ENCODE data around the gene RPL7A. TPM values are rescaled to one million over a fixed set of nuclear protein-coding genes. Genes with fewer than 3 reads are reported as not detected.

The RPL7A gene
- total RNA-seq, 6 experiments from 2014 or later: 529 to 851 (median 616) TPM

DNA sequence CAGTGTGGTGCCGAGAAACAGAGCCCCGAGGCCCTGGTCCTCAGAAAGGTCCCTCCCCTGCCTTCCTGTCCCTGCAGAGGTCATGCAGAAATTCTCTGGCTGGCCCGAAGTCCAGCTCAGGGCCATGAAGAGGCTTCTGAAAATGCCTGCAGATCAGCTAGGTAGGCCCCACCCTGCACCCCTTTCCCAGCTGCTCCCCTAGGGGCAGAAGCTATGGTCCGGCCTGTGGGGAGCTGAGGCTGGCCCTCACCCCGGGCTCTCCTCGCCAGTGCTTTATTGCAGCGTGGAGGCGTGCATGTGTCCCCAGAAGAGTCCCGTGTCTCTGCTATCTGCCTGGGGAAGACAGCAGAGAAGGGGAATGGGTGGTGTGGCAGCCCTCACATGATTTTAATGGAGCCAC is 49.9 kb downstream of the RPL7A start:
- no CpG with 5 or more reads among the region's 9 CpGs for WGBS (ENCODE audit: insufficient coverage, low coverage, low lambda C conversion rate, missing lambda C conversion rate)
- no peaks in the 10 kb centered on the region for H3K4me1 ChIP-seq
- intact Hi-C loops (cut with DNase I): loop anchor here in 1 of 2 donors (10.0 kb wide), 1 partner anchor 213 kb away; no protein-coding TSS in a partner anchor
- H3K36me3 ChIP-seq: no peaks in the 10 kb centered on the region
- H3K27me3 ChIP-seq: no peaks in the 10 kb centered on the region
- no peaks in the 10 kb centered on the region for H3K9me3 ChIP-seq
- H3K4me3 ChIP-seq: no peak overlapping the region
- no peak for DNase-seq
- no peak for ATAC-seq
- H3K27ac ChIP-seq: no peak overlapping the region
- TF ChIP-seq, protein P1, sequence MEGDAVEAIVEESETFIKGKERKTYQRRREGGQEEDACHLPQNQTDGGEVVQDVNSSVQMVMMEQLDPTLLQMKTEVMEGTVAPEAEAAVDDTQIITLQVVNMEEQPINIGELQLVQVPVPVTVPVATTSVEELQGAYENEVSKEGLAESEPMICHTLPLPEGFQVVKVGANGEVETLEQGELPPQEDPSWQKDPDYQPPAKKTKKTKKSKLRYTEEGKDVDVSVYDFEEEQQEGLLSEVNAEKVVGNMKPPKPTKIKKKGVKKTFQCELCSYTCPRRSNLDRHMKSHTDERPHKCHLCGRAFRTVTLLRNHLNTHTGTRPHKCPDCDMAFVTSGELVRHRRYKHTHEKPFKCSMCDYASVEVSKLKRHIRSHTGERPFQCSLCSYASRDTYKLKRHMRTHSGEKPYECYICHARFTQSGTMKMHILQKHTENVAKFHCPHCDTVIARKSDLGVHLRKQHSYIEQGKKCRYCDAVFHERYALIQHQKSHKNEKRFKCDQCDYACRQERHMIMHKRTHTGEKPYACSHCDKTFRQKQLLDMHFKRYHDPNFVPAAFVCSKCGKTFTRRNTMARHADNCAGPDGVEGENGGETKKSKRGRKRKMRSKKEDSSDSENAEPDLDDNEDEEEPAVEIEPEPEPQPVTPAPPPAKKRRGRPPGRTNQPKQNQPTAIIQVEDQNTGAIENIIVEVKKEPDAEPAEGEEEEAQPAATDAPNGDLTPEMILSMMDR (IDR thresholded peaks at IDR 0.05): no peak
- no peak for TF ChIP-seq POLR2A (IDR thresholded peaks at IDR 0.05)

DNA sequence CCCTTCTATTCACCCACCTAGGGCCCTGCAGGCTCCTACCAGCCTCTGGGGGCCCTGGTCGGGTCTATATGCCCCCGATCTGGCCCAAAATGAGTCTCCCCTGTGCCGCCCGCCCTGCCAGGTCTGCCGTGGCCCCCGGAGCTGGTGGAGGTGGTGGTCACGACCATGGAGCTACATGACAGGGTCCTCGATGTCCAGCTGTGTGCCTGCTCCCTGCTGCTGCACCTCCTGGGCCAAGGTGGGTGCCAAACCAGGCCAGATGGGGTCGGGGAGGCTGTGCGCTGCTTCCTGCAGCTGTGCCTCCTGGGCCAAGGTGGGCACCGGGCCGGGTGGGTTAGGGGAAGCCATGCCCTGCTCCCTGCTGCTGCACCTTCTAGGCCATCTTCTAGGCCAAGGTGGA is 52.3 kb downstream of the RPL7A start:
- no peaks in the 10 kb centered on the region for H3K36me3 ChIP-seq
- WGBS (ENCODE audit: insufficient coverage, low coverage, low lambda C conversion rate, missing lambda C conversion rate): no CpG with 5 or more reads among the region's 12 CpGs
- no peak overlapping the region for H3K4me3 ChIP-seq
- H3K27me3 ChIP-seq: no peaks in the 10 kb centered on the region
- no peaks in the 10 kb centered on the region for H3K4me1 ChIP-seq
- no peak for TF ChIP-seq POLR2A (IDR thresholded peaks at IDR 0.05)
- TF ChIP-seq, protein P1 (IDR thresholded peaks at IDR 0.05): no peak
- DNase-seq: no peak
- ATAC-seq: no peak
- no peaks in the 10 kb centered on the region for H3K9me3 ChIP-seq
- H3K27ac ChIP-seq: no peak overlapping the region
- intact Hi-C loops (cut with DNase I): loop anchor here (5.0 to 10.0 kb wide), 3 partner anchors 45 to 213 kb away; partner anchors contain the start of genes SURF1 (in 1 of the 2) and SURF2 (in 1 of the 2)

Small RNA genes lying within 50 kb of the gene (small RNA-seq; reads per million reads assigned to genes)
- 0 reads per million in 2 experiments for gene RF00019
- gene SNORD24: 0 reads per million in 2 experiments
- 0 reads per million in 2 experiments for gene SNORD36A
- gene SNORD36B: 0 reads per million in 2 experiments
- 0 reads per million in 2 experiments for gene SNORD36C

Other genes starting within 250 kb of the RPL7A start
- gene RALGDS, start 227.0 kb upstream of the RPL7A start, total RNA-seq: 10 to 100 TPM in 1 of 6 experiments, 1 to 10 TPM in 5; 4.3 to 19.8 (median 5.7) TPM
- 1 to 10 TPM in 5 of 6 experiments, under 1 TPM in 1; 0.68 to 3.7 (median 1.9) TPM for gene GBGT1, start 184.3 kb upstream of the RPL7A start, total RNA-seq
- gene OBP2B, start 139.0 kb upstream of the RPL7A start, total RNA-seq: not detected
- under 1 TPM in 2 of 6 experiments, not detected in 4; 0.06 to 0.29 TPM for gene ABO, start 73.0 kb upstream of the RPL7A start, total RNA-seq
- 1 to 10 TPM; 5.8 to 8.8 (median 7.6) TPM for gene SURF6, start 12.0 kb upstream of the RPL7A start, total RNA-seq
- gene MED22, start 87 bp upstream of the RPL7A start, total RNA-seq: 10 to 100 TPM in 1 of 6 experiments, 1 to 10 TPM in 5; 5.9 to 14.5 (median 8.1) TPM
- 10 to 100 TPM; 37.4 to 68.8 (median 44.5) TPM for gene SURF1, start 8.3 kb downstream of the RPL7A start, total RNA-seq
- gene SURF2, start 8.3 kb downstream of the RPL7A start, total RNA-seq: 10 to 100 TPM in 2 of 6 experiments, 1 to 10 TPM in 4; 6.3 to 16.9 (median 8.2) TPM
- 100 to 1,000 TPM; 181 to 243 (median 213) TPM for gene SURF4, start 27.8 kb downstream of the RPL7A start, total RNA-seq
- 1 to 10 TPM in 2 of 6 experiments, under 1 TPM in 3, not detected in 1; 0.43 to 2.6 (median 0.81) TPM for gene STKLD1, start 28.1 kb downstream of the RPL7A start, total RNA-seq
- 10 to 100 TPM in 5 of 6 experiments, 1 to 10 TPM in 1; 9.5 to 19.9 (median 12.0) TPM for gene REXO4, start 69.8 kb downstream of the RPL7A start, total RNA-seq
- 10 to 100 TPM in 3 of 6 experiments, 1 to 10 TPM in 3; 8.1 to 27.7 (median 11.3) TPM for gene ADAMTS13, start 74.1 kb downstream of the RPL7A start, total RNA-seq
- gene CACFD1, start 111.8 kb downstream of the RPL7A start, total RNA-seq: 10 to 100 TPM; 23.5 to 39.8 (median 32.9) TPM
- 1 to 10 TPM in 5 of 6 experiments, under 1 TPM in 1; 0.88 to 6.8 (median 2.8) TPM for gene SLC2A6, start 130.9 kb downstream of the RPL7A start, total RNA-seq
- gene MYMK, start 176.7 kb downstream of the RPL7A start, total RNA-seq: not detected
- gene ADAMTSL2, start 186.5 kb downstream of the RPL7A start, total RNA-seq: 10 to 100 TPM in 3 of 6 experiments, 1 to 10 TPM in 3; 9.2 to 24.8 (median 12.7) TPM